Activated CD8-positive, alpha-beta T cell treated with anti-CD3 and anti-CD28 coated beads for 36 hours (primary cell): ENCODE measurements around the gene DYDC1. TPM values are rescaled to one million over a fixed set of nuclear protein-coding genes. Genes with fewer than 3 reads are reported as not detected.

Experiments used
- ATAC-seq: fragments of 200-7000 bp; cut with Tn5 transposase; one replicate; pipeline ENCODE4 v1.10.0; 2021; ENCODE audit warnings: mild to moderate bottlenecking, moderate library complexity
- CTCF ChIA-PET: fragments of 350-600 bp; sonication (Branson Sonifier 250); formaldehyde crosslinking; loops from one replicate; lab custom pipeline; 2021; ENCODE audit warnings: antibody characterized with exemption; lab: Charles Lee
- POLR2A ChIA-PET: fragments of 350-600 bp; sonication (Branson Sonifier 250); formaldehyde crosslinking; loops from one replicate; lab custom pipeline; 2021; ENCODE audit warnings: antibody characterized with exemption; lab: Charles Lee
- DNase-seq: peaks from one replicate; pipeline ENCODE4 v3.0.0-alpha.2; 2020
- H3K27ac Mint-ChIP-seq: one replicate; pipeline ENCODE4 v1.8.0; 2021; ENCODE audit warnings: mild to moderate bottlenecking, mixed read lengths
- H3K27me3 Mint-ChIP-seq: one replicate; pipeline ENCODE4 v1.8.0; 2021; ENCODE audit warnings: mixed read lengths
- H3K36me3 Mint-ChIP-seq: one replicate; pipeline ENCODE4 v1.8.0; 2021; ENCODE audit warnings: low read depth, mixed read lengths
- H3K4me1 Mint-ChIP-seq: one replicate; pipeline ENCODE4 v1.8.0; 2021; ENCODE audit warnings: low read depth, mixed read lengths
- H3K4me3 Mint-ChIP-seq: one replicate; pipeline ENCODE4 v1.8.0; 2021; ENCODE audit warnings: mild to moderate bottlenecking, moderate library complexity, mixed read lengths
- H3K9me3 Mint-ChIP-seq: one replicate; pipeline ENCODE4 v1.8.0; 2021; ENCODE audit warnings: mixed read lengths
- intact Hi-C: fragments of 100-400 bp; cut with micrococcal nuclease; formaldehyde crosslinking; loops from one replicate; pipeline ENCODE4 v1.10.0; 2022
- total RNA-seq, 2 experiments: library from RNA; stranded (reverse); gene quantifications; one replicate each; pipeline ENCODE4 v1.2.3, GENCODE V29; 2021
- TF ChIP-seq, protein P1 (sequence below): fragments of 200-600 bp; IDR thresholded peaks from one replicate; pipeline ENCODE4 v1.8.0; 2022; ENCODE audit warnings: antibody characterized with exemption, mild to moderate bottlenecking

The DYDC1 gene
- total RNA-seq, 2 experiments from 2014 or later = not detected

DNA sequence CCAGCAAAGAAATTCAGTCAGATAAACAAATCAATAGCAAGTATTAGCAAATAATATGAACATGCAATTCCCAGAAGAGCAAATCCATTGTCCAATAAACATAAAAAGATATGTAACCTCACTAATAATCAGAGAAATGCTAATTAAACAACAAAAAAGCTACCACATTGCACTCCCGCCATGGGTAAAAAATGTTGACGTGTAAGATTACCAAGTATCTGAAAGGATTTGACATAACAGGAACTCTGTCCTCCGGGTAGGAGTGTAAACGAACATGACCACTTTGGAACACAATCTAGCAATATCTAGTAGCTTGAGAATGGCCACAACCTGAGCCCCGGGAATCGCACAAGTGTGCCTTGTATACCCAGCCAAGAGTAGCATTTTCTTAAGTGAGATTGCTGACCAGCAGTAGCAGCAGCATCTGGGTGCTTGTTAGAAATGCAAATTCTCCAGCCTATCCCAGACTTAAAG is 31.6 kb downstream of the DYDC1 start:
- Mint-ChIP-seq H3K9me3 (no peaks in the 10 kb centered on the region), H3K27me3 (no peaks in the 10 kb centered on the region), H3K27ac (no peak overlapping the region), H3K4me1 (peaks cover 6% of the 10 kb centered on the region), H3K4me3 (no peak overlapping the region), H3K36me3 (no peaks in the 10 kb centered on the region)
- CTCF ChIA-PET = no interaction called here
- DNase-seq (no peak), ATAC-seq (no peak)
- intact Hi-C loops = no loop called here
- TF ChIP-seq, protein P1, sequence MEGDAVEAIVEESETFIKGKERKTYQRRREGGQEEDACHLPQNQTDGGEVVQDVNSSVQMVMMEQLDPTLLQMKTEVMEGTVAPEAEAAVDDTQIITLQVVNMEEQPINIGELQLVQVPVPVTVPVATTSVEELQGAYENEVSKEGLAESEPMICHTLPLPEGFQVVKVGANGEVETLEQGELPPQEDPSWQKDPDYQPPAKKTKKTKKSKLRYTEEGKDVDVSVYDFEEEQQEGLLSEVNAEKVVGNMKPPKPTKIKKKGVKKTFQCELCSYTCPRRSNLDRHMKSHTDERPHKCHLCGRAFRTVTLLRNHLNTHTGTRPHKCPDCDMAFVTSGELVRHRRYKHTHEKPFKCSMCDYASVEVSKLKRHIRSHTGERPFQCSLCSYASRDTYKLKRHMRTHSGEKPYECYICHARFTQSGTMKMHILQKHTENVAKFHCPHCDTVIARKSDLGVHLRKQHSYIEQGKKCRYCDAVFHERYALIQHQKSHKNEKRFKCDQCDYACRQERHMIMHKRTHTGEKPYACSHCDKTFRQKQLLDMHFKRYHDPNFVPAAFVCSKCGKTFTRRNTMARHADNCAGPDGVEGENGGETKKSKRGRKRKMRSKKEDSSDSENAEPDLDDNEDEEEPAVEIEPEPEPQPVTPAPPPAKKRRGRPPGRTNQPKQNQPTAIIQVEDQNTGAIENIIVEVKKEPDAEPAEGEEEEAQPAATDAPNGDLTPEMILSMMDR = no peak
- POLR2A ChIA-PET = no interaction called here

DNA sequence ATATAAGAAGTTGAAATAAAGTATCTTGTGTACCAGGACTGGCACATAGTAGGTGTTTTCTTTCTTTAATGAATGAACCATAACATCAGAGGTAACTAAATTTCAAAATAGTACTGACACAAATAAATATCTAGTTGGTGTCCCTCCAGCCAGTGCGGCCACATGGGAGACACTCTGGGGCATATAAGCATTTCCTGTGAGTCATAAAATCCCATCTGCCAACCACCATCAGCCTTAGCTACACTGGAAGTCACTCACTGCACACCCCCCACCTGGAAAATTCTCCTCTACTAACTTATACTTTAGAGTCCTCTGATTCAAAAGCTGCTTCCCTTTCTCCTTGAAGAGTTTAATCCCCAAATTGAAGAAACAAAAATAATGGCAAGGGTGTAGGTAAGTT is 32.5 kb downstream of the DYDC1 start:
- Mint-ChIP-seq H3K4me1 (peaks cover 6% of the 10 kb centered on the region), H3K9me3 (no peaks in the 10 kb centered on the region), H3K27ac (no peak overlapping the region), H3K36me3 (no peaks in the 10 kb centered on the region), H3K27me3 (no peaks in the 10 kb centered on the region), H3K4me3 (no peak overlapping the region)
- intact Hi-C loops = no loop called here
- ChIA-PET CTCF (interaction anchor here (1.6 kb wide), 1 partner anchor 9 kb away, joined by 3 read pairs; no protein-coding TSS in a partner anchor), POLR2A (no interaction called here)
- DNase-seq (peak; percentile 4), ATAC-seq (no peak)
- TF ChIP-seq, protein P1 = no peak

DNA sequence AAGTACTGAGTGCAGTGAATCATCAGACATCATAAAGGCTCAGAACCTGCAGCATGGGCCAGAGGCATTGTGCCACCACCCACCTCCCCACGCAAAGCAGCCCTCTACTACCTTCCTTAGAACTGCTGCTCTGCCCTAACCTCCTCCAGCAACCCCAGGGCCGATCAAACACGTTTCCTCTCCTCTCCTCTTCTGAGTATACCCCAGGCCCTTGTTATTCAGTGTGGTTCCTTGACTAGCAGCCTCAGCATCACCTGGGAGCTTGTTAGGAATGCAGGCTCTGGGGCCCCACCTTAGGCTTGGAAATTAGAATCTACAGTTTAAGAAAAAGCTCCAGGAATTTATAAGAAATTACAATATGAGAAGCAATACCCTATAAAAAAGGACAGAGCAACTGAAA is 33.2 kb downstream of the DYDC1 start:
- POLR2A ChIA-PET = no interaction called here
- intact Hi-C loops = no loop called here
- H3K27me3 Mint-ChIP-seq = no peaks in the 10 kb centered on the region
- H3K4me1 Mint-ChIP-seq = peaks cover 6% of the 10 kb centered on the region
- no peak overlapping the region for H3K4me3 Mint-ChIP-seq
- TF ChIP-seq, protein P1 = no peak
- ATAC-seq = peak; percentile 27
- no peaks in the 10 kb centered on the region for H3K9me3 Mint-ChIP-seq
- no peaks in the 10 kb centered on the region for H3K36me3 Mint-ChIP-seq
- H3K27ac Mint-ChIP-seq = no peak overlapping the region
- peak; percentile 4 for DNase-seq
- CTCF ChIA-PET = interaction anchor here (0.8 to 1.6 kb wide), 2 partner anchors 10 to 14 kb away, joined by 3 read pairs; no protein-coding TSS in a partner anchor

DNA sequence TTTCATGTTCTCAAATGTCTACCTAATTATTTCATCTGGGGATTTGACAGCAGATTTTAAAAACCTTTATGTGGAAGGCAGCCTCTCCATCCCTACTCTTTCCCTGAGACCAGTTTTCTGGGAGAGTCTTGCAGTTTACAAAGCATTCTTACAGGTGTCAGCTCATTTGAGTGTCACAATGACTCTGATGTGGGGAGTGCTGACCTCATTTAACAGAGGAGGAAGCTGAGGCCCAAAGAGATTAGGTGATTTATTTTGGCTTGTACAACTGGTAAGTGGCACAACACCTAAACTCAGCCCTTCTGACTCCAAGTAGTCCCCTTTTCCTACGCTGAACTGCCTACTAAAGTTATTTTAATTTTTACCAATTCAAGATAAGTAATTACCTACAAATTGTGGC is 33.8 kb downstream of the DYDC1 start:
- ChIA-PET POLR2A (no interaction called here), CTCF (interaction anchor here (0.8 to 1.6 kb wide), 2 partner anchors 11 to 14 kb away, joined by 3 read pairs; no protein-coding TSS in a partner anchor)
- H3K27me3 Mint-ChIP-seq = no peaks in the 10 kb centered on the region
- H3K27ac Mint-ChIP-seq = no peak overlapping the region
- H3K4me3 Mint-ChIP-seq = no peak overlapping the region
- H3K9me3 Mint-ChIP-seq = no peaks in the 10 kb centered on the region
- no peaks in the 10 kb centered on the region for H3K36me3 Mint-ChIP-seq
- intact Hi-C loops = no loop called here
- H3K4me1 Mint-ChIP-seq = peaks cover 6% of the 10 kb centered on the region
- TF ChIP-seq, protein P1 = no peak
- DNase-seq (no peak), ATAC-seq (no peak)

DNA sequence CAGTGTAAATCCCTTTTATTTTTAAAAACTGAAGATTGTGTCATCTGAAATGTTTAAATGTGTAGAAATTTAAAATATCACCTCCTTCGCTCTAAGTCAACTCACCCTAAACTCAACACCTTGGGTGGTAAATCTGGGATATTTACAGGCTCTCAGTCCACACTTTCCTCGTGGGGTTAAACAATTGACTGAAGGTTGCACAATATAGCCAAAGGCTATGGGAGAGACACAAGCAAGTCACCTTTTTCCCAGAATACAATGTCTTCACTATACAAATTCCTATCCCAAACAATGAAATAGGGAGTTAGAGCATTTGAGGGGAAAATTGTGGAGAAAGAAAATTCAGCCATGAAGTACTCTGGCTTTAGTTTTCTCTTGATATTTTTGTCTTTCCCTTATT is 34.4 kb downstream of the DYDC1 start:
- CTCF ChIA-PET = no interaction called here
- H3K4me3 Mint-ChIP-seq = no peak overlapping the region

More for the DNA sequence above, 34.4 kb downstream of the DYDC1 start:
- DNase-seq (no peak), ATAC-seq (no peak)
- TF ChIP-seq, protein P1 = no peak
- no peaks in the 10 kb centered on the region for H3K9me3 Mint-ChIP-seq
- H3K36me3 Mint-ChIP-seq = no peaks in the 10 kb centered on the region
- intact Hi-C loops = no loop called here
- POLR2A ChIA-PET = interaction anchor here (0.7 kb wide), 1 partner anchor 42 kb away, joined by 3 read pairs; no protein-coding TSS in a partner anchor
- no peak overlapping the region for H3K27ac Mint-ChIP-seq
- no peaks in the 10 kb centered on the region for H3K27me3 Mint-ChIP-seq
- peaks cover 6% of the 10 kb centered on the region for H3K4me1 Mint-ChIP-seq
